ENCODE data around the gene NFX1. TPM values are rescaled to one million over a fixed set of nuclear protein-coding genes. Genes with fewer than 3 reads are reported as not detected.

Gene NFX1
- polyA plus RNA-seq, 1 donor (not counting 4 experiments of a cell fraction or from before 2014, with no cell fraction given), result 28.1 TPM

GRCh38 chr9:33304362-33304761 is 14.0 kb downstream of the NFX1 start:
- Histone ChIP-seq H3K79me2 (ENCODE audit: control insufficient read depth, insufficient read depth, low read length) (peaks cover 6% of the 10 kb centered on the region), H3K9me1 (ENCODE audit: control insufficient read depth, extremely low read depth, insufficient read depth, low read length) (no peaks in the 10 kb centered on the region)
- dilution Hi-C loops (cut with MboI; ENCODE audit: extremely low pct_ligation_motif_present, low sequenced_read_pairs), result no loop called here

GRCh38 chr9:33306037-33306436 is 15.7 kb downstream of the NFX1 start:
- Histone ChIP-seq H3K36me3 (ENCODE audit: control insufficient read depth in 2 of 2, extremely low read depth in 1 of 2, insufficient read depth in 2 of 2, low read length in 2 of 2) (peaks cover 29 to 56% of the 10 kb centered on the region in 2 experiments), H3K79me2 (ENCODE audit: control insufficient read depth, insufficient read depth, low read length) (no peaks in the 10 kb centered on the region), H3K9me3 (ENCODE audit: control insufficient read depth, low read depth, low read length) (no peaks in the 10 kb centered on the region), H3K4me2 (ENCODE audit: control insufficient read depth, extremely low read depth, insufficient read depth, low read depth, low read length) (no peak overlapping the region), H2AFZ (ENCODE audit: control insufficient read depth, low read length) (no peak overlapping the region), H3K27ac (ENCODE audit: control insufficient read depth, insufficient read depth, low read length) (no peak overlapping the region), H3K4me3 (ENCODE audit: control insufficient read depth in 2 of 3, extremely low read depth in 1 of 3, insufficient read depth in 2 of 3, low read depth in 1 of 3, low read length in 3 of 3) (no peak overlapping the region), H3K9ac (ENCODE audit: control insufficient read depth, extremely low read depth, insufficient read depth, low read length) (no peak overlapping the region), H3K27me3 (ENCODE audit: control insufficient read depth, extremely low read depth, insufficient read depth, low read length) (no peaks in the 10 kb centered on the region), H3K4me1 (ENCODE audit: control insufficient read depth, extremely low read depth, insufficient read depth, low read length) (no peaks in the 10 kb centered on the region), H3K9me1 (ENCODE audit: control insufficient read depth, extremely low read depth, insufficient read depth, low read length) (no peaks in the 10 kb centered on the region), H4K20me1 (ENCODE audit: control insufficient read depth, extremely low read depth, insufficient read depth, low read length) (peaks cover 8% of the 10 kb centered on the region)
- TF ChIP-seq EZH2 (IDR thresholded peaks at IDR 0.05; ENCODE audit: low read length) (no peak), CTCF (optimal IDR thresholded peaks at IDR 0.05 in 1 of 3, IDR thresholded peaks at IDR 0.05 in 1 of 3, conservative IDR thresholded peaks at IDR 0.05 in 1 of 3; ENCODE audit: extremely low read depth in 1 of 3, insufficient read depth in 2 of 3, low read length in 3 of 3) (no peak)
- DNase-seq (ENCODE audit: low read depth, low spot score) (no peak), FAIRE-seq (no peak)
- dilution Hi-C loops (cut with MboI; ENCODE audit: extremely low pct_ligation_motif_present, low sequenced_read_pairs), result no loop called here

More at GRCh38 chr9:33304362-33304761, 14.0 kb downstream of the NFX1 start:
- Histone ChIP-seq H3K9me3 (ENCODE audit: control insufficient read depth, low read depth, low read length) (no peaks in the 10 kb centered on the region), H3K27me3 (ENCODE audit: control insufficient read depth, extremely low read depth, insufficient read depth, low read length) (no peaks in the 10 kb centered on the region), H3K4me1 (ENCODE audit: control insufficient read depth, extremely low read depth, insufficient read depth, low read length) (no peaks in the 10 kb centered on the region), H3K9ac (ENCODE audit: control insufficient read depth, extremely low read depth, insufficient read depth, low read length) (no peak overlapping the region), H2AFZ (ENCODE audit: control insufficient read depth, low read length) (no peak overlapping the region), H3K27ac (ENCODE audit: control insufficient read depth, insufficient read depth, low read length) (no peak overlapping the region), H3K4me3 (ENCODE audit: control insufficient read depth in 2 of 3, extremely low read depth in 1 of 3, insufficient read depth in 2 of 3, low read depth in 1 of 3, low read length in 3 of 3) (no peak overlapping the region), H3K36me3 (ENCODE audit: control insufficient read depth in 2 of 2, extremely low read depth in 1 of 2, insufficient read depth in 2 of 2, low read length in 2 of 2) (peaks cover 32 to 59% of the 10 kb centered on the region in 2 experiments), H4K20me1 (ENCODE audit: control insufficient read depth, extremely low read depth, insufficient read depth, low read length) (no peaks in the 10 kb centered on the region), H3K4me2 (ENCODE audit: control insufficient read depth, extremely low read depth, insufficient read depth, low read depth, low read length) (no peak overlapping the region)
- DNase-seq (ENCODE audit: low read depth, low spot score), result no peak
- no peak for TF ChIP-seq EZH2 (IDR thresholded peaks at IDR 0.05; ENCODE audit: low read length)
- TF ChIP-seq CTCF (optimal IDR thresholded peaks at IDR 0.05 in 1 of 3, IDR thresholded peaks at IDR 0.05 in 1 of 3, conservative IDR thresholded peaks at IDR 0.05 in 1 of 3; ENCODE audit: extremely low read depth in 1 of 3, insufficient read depth in 2 of 3, low read length in 3 of 3), result no peak
- FAIRE-seq, result peak; percentile 13

All from keratinocyte (primary cell).